HCT116 (cell line): ENCODE measurements around the gene KLHL3. TPM values are rescaled to one million over a fixed set of nuclear protein-coding genes. Genes with fewer than 3 reads are reported as not detected.

Source experiments
- ATAC-seq: fragments of 200-7000 bp; cut with Tn5 transposase; 2 replicates; pipeline ENCODE4 v1.9.1; 2020; ENCODE audit warnings: mild to moderate bottlenecking, moderate library complexity
- BruUV-seq: library from RNA; stranded (reverse); fragments of 400-500 nt; replicated peaks from 2 replicates; lab custom pipeline; 2021; lab: Mats Ljungman, UMichigan
- CTCF ChIA-PET: fragments of 300-600 bp; sonication (Branson Sonifier 250); formaldehyde crosslinking; loops from one replicate; lab custom pipeline; 2021; ENCODE audit warnings: antibody characterized with exemption; lab: Charles Lee
- POLR2A ChIA-PET: fragments of 300-600, 350-600 bp; sonication (Branson Sonifier 250); formaldehyde crosslinking; loops from one replicate; lab custom pipeline; 2021; ENCODE audit warnings: antibody characterized with exemption; lab: Charles Lee
- RAD21 ChIA-PET, 2 experiments: fragments of 300-600 bp; sonication (Branson Sonifier 250); formaldehyde crosslinking; loops; one replicate each; lab custom pipeline; 2023; ENCODE audit warnings: low total read pairs in 2 of 2; ENCODE audit not compliant: uncharacterized antibody in 2 of 2, unreplicated experiment in 2 of 2, low non-redundant PET in 1 of 2; lab: Charles Lee
- DNase-seq: peaks from one replicate; pipeline ENCODE4 v3.0.0-alpha.2; 2010; ENCODE audit warnings: low read depth, low spot score
- H2AFZ ChIP-seq: fragments of 200-600 bp; shearing (Covaris generic), sonication (generic); 2 replicates; pipeline ENCODE4 v1.6.1; 2017; ENCODE audit warnings: low read depth, mixed run types, mixed read lengths, antibody characterized with exemption, low read length; ENCODE audit not compliant: poor library complexity, severe bottlenecking
- H3K27ac ChIP-seq: 2 replicates; pipeline ENCODE4 v1.5.1; 2012; ENCODE audit warnings: low read depth, low read length
- H3K27me3 ChIP-seq: fragments of 200-600 bp; sonication (generic); 2 replicates; pipeline ENCODE4 v1.6.1; 2016; ENCODE audit warnings: mixed run types, low read length, mixed read lengths; ENCODE audit not compliant: insufficient read depth
- H3K36me3 ChIP-seq, 2 experiments: fragments of 200-500 bp in 1 of 2; fragments of 200-600 bp in 1 of 2; sonication (Bioruptor generic) in 1 of 2; sonication (generic) in 1 of 2; 2 replicates each; pipeline versions ENCODE4 v1.5.1 to v1.6.1; 2014 to 2016; ENCODE audit warnings: low read length in 2 of 2, inconsistent platforms in 1 of 2, mixed read lengths in 1 of 2, mixed run types in 1 of 2; ENCODE audit not compliant: insufficient read depth in 2 of 2, control insufficient read depth in 1 of 2
- H3K4me1 ChIP-seq, 2 experiments: fragments of 200-600 bp in 1 of 2; sonication (generic) in 1 of 2; 2 replicates each; pipeline versions ENCODE4 v1.5.1 to v1.6.1; 2012 to 2017; ENCODE audit warnings: low read length in 2 of 2, inconsistent platforms in 1 of 2, mild to moderate bottlenecking in 1 of 2, mixed read lengths in 1 of 2, mixed run types in 1 of 2, moderate library complexity in 1 of 2; ENCODE audit not compliant: insufficient read depth in 2 of 2, control insufficient read depth in 1 of 2
- H3K4me2 ChIP-seq: fragments of 200-600 bp; sonication (generic); 2 replicates; pipeline ENCODE4 v1.6.1; 2017; ENCODE audit warnings: mixed run types, low read length, mixed read lengths
- H3K4me3 ChIP-seq, 2 experiments: fragments of 200-600 bp in 1 of 2; sonication (generic) in 1 of 2; replicated peaks in 1 of 2; 2 replicates each; pipeline ENCODE4 v1.5.1; 2011 to 2016; ENCODE audit warnings: low read length in 2 of 2, control low read depth in 1 of 2, low read depth in 1 of 2, mild to moderate bottlenecking in 1 of 2, mixed read lengths in 1 of 2, mixed run types in 1 of 2
- H3K79me2 ChIP-seq: fragments of 200-600 bp; sonication (generic); 2 replicates; pipeline ENCODE4 v1.6.1; 2017; ENCODE audit warnings: mild to moderate bottlenecking, mixed run types, low read length, moderate library complexity, mixed read lengths; ENCODE audit not compliant: insufficient read depth
- H3K9ac ChIP-seq: fragments of 200-600 bp; sonication (generic); 2 replicates; pipeline ENCODE4 v1.6.1; 2016; ENCODE audit warnings: low read length, mixed read lengths
- H3K9me2 ChIP-seq: fragments of 200-600 bp; sonication (generic), shearing (Covaris generic); 2 replicates; pipeline ENCODE4 v1.6.1; 2017; ENCODE audit warnings: mixed run types, mild to moderate bottlenecking, moderate library complexity; ENCODE audit not compliant: insufficient read depth
- H3K9me3 ChIP-seq, 2 experiments: fragments of 200-500 bp in 1 of 2; fragments of 200-600 bp in 1 of 2; sonication (Bioruptor generic) in 1 of 2; sonication (generic) in 1 of 2; 2 replicates each; pipeline ENCODE4 v1.6.1; 2014 to 2017; ENCODE audit warnings: low read length in 2 of 2, mixed read lengths in 2 of 2, inconsistent platforms in 1 of 2, low read depth in 1 of 2, mild to moderate bottlenecking in 1 of 2, mixed run types in 1 of 2, moderate library complexity in 1 of 2; ENCODE audit not compliant: control insufficient read depth in 1 of 2, insufficient read depth in 1 of 2
- H4K20me1 ChIP-seq: fragments of 200-600 bp; sonication (generic), shearing (Covaris generic); 2 replicates; pipeline ENCODE4 v1.6.1; 2017; ENCODE audit warnings: mixed run types, mild to moderate bottlenecking, moderate library complexity; ENCODE audit not compliant: insufficient read depth
- CEBPB ChIP-seq: IDR thresholded peaks from 2 replicates; pipeline ENCODE4 v1.6.1; 2012; ENCODE audit warnings: low read depth
- EGR1 ChIP-seq: IDR thresholded peaks from 2 replicates; pipeline ENCODE4 v1.6.1; 2012; ENCODE audit warnings: low read depth
- ELF1 ChIP-seq: IDR thresholded peaks from 2 replicates; pipeline ENCODE4 v1.6.1; 2012; ENCODE audit warnings: low read depth, borderline replicate concordance
- FOSL1 ChIP-seq: IDR thresholded peaks from 2 replicates; pipeline ENCODE4 v1.6.1; 2012; ENCODE audit warnings: low read depth
- JUND ChIP-seq: IDR thresholded peaks from 2 replicates; pipeline ENCODE4 v1.6.1; 2012
- SP1 ChIP-seq: IDR thresholded peaks from 2 replicates; pipeline ENCODE4 v1.6.1; 2012; ENCODE audit warnings: low read depth
- TCF7L2 ChIP-seq: IDR thresholded peaks from 2 replicates; pipeline ENCODE4 v1.7.0; 2011; ENCODE audit warnings: borderline replicate concordance, inconsistent platforms; ENCODE audit not compliant: insufficient read depth, insufficient read length; ENCODE audit errors: extremely low read depth
- intact Hi-C: fragments of 100-400 bp; cut with micrococcal nuclease; formaldehyde crosslinking; loops from 2 replicates; pipeline ENCODE4 v1.10.0; 2022
- total RNA-seq: library from RNA; stranded (reverse); gene quantifications from one replicate; pipeline ENCODE4 v1.2.1, GENCODE V29; 2021; ENCODE audit not compliant: unreplicated experiment
- TF ChIP-seq, protein P1 (sequence below): IDR thresholded peaks from 2 replicates; pipeline ENCODE4 v1.6.1; 2012
- TF ChIP-seq, protein P2 (sequence below), 3 experiments: fragments of 200-600 bp in 1 of 3; sonication (generic) in 1 of 3; IDR thresholded peaks in 2 of 3; conservative IDR thresholded peaks in 1 of 3; 2 replicates each; pipeline ENCODE4 v1.5.1; 2012 to 2017; ENCODE audit warnings: low read depth in 2 of 3, low read length in 2 of 3, antibody characterized with exemption in 1 of 3, borderline replicate concordance in 1 of 3, control low read depth in 1 of 3, mild to moderate bottlenecking in 1 of 3, mixed read lengths in 1 of 3, mixed run types in 1 of 3, moderate library complexity in 1 of 3; ENCODE audit not compliant: insufficient read depth in 1 of 3

KLHL3 gene
- total RNA-seq, 1 experiment from 2014 or later: not detected

DNA sequence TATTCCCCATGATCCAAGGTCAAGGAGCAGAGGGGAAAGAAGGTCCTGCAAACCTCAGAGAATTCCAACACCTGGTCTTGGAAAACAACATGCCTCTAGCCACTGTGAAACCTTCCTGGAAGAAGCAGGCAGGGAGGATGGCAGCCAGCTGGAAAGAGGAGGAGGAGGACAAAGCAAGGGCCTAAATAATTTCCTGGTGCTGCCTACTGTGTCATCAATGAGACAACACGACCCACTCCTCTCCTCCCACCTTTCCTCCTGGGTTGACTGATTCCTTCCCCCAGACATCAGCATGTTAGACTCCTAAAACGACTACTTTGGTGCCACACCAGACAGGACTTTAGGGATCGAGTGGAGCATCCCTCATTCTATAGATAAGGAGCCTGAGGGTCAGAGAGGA lies 78.8 kb downstream of the KLHL3 start:
- POLR2A ChIA-PET: no interaction called here
- BruUV-seq: no TSS peak
- 0 out of 2 replicates have a peak, but pooled peaks cover 5% of the 10 kb centered on the region for H3K27me3 ChIP-seq

DNA sequence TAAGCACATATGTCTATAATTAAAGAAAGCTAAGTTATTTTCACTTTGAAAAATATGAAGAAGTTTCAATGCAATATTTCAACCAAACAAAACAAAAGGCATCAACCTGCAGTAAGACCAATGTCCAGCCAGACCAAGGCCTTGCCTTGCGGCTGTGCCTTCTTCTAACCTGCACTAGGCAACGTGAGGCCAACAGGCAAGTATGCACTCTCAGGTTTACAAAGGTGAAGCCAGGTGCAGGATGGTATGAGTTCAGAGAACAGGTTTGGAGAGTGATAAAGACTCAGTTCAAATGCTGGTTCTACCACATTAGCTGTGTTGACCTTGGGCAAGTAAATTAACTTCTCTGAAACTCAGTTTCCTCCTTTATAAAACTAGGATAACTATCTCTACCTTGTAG lies 79.3 kb downstream of the KLHL3 start:
- H2AFZ ChIP-seq: no peak overlapping the region
- no peaks in the 10 kb centered on the region for H4K20me1 ChIP-seq
- H3K4me3 ChIP-seq: no peak overlapping the region
- 0 out of 2 replicates have a peak, but pooled peaks cover 5% of the 10 kb centered on the region for H3K27me3 ChIP-seq
- no peak overlapping the region for H3K4me2 ChIP-seq
- no peak overlapping the region for H3K27ac ChIP-seq
- ChIA-PET RAD21 (no interaction called here), CTCF (no interaction called here), POLR2A (no interaction called here)
- DNase-seq: no peak
- H3K9me3 ChIP-seq: no peaks in the 10 kb centered on the region
- ATAC-seq: no peak
- H3K9me2 ChIP-seq: no peaks in the 10 kb centered on the region
- H3K9ac ChIP-seq: no peak overlapping the region
- H3K4me1 ChIP-seq: peaks cover 0 to 9% of the 10 kb centered on the region in 2 experiments; a peak in 1 of 4 replicates
- H3K36me3 ChIP-seq: no peaks in the 10 kb centered on the region
- BruUV-seq: no TSS peak
- TF ChIP-seq ELF1 (no peak), JUND (no peak)
- TF ChIP-seq, protein P1, sequence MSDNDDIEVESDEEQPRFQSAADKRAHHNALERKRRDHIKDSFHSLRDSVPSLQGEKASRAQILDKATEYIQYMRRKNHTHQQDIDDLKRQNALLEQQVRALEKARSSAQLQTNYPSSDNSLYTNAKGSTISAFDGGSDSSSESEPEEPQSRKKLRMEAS: no peak
- intact Hi-C loops: no loop called here
- H3K79me2 ChIP-seq: no peaks in the 10 kb centered on the region

More for the DNA sequence above, 78.8 kb downstream of the KLHL3 start:
- TF ChIP-seq FOSL1 (no peak), EGR1 (no peak), SP1 (no peak), TCF7L2 (no peak), CEBPB (no peak)
- TF ChIP-seq, protein P2, sequence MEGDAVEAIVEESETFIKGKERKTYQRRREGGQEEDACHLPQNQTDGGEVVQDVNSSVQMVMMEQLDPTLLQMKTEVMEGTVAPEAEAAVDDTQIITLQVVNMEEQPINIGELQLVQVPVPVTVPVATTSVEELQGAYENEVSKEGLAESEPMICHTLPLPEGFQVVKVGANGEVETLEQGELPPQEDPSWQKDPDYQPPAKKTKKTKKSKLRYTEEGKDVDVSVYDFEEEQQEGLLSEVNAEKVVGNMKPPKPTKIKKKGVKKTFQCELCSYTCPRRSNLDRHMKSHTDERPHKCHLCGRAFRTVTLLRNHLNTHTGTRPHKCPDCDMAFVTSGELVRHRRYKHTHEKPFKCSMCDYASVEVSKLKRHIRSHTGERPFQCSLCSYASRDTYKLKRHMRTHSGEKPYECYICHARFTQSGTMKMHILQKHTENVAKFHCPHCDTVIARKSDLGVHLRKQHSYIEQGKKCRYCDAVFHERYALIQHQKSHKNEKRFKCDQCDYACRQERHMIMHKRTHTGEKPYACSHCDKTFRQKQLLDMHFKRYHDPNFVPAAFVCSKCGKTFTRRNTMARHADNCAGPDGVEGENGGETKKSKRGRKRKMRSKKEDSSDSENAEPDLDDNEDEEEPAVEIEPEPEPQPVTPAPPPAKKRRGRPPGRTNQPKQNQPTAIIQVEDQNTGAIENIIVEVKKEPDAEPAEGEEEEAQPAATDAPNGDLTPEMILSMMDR (IDR thresholded peaks at IDR 0.05 in 2 of 3, conservative IDR thresholded peaks at IDR 0.05 in 1 of 3; ENCODE audit: borderline replicate concordance in 1 of 3, insufficient read depth in 1 of 3, low read depth in 2 of 3, low read length in 2 of 3): no peak
- TF ChIP-seq, all 23 proteins: peak for 0
- Histone ChIP-seq H3K4me3 (no peak overlapping the region), H4K20me1 (no peaks in the 10 kb centered on the region), H3K9ac (no peak overlapping the region), H3K27ac (no peak overlapping the region), H3K4me2 (no peak overlapping the region), H3K36me3 (no peaks in the 10 kb centered on the region), H3K9me3 (no peaks in the 10 kb centered on the region), H2AFZ (no peak overlapping the region), H3K9me2 (no peaks in the 10 kb centered on the region), H3K4me1 (peaks cover 0 to 9% of the 10 kb centered on the region in 2 experiments; a peak in 1 of 4 replicates), H3K79me2 (no peaks in the 10 kb centered on the region)
- RAD21 ChIA-PET: no interaction called here
- ATAC-seq (no peak), DNase-seq (no peak)
- intact Hi-C loops: no loop called here
- CTCF ChIA-PET: no interaction called here
